Measurements from ENCODE around the gene ZCCHC9. TPM values are rescaled to one million over a fixed set of nuclear protein-coding genes. Genes with fewer than 3 reads are reported as not detected.

Gene ZCCHC9
- polyA plus RNA-seq, 3 donors: 39.6 to 41.1 (median 40.4) TPM

- no peak for DNase-seq (ENCODE audit: low read depth in 3 of 3, low spot score in 2 of 3)
Observed at GRCh38 chr5:81354093-81354492, 52.7 kb downstream of the ZCCHC9 start.

GRCh38 chr5:81355291-81356251 lies 54.2 kb downstream of the ZCCHC9 start:
- no peak for DNase-seq (ENCODE audit: low read depth in 3 of 3, low spot score in 2 of 3)

GRCh38 chr5:81359108-81359507 lies 57.7 kb downstream of the ZCCHC9 start:
- no peak for DNase-seq (ENCODE audit: low read depth in 3 of 3, low spot score in 2 of 3)

DNA sequence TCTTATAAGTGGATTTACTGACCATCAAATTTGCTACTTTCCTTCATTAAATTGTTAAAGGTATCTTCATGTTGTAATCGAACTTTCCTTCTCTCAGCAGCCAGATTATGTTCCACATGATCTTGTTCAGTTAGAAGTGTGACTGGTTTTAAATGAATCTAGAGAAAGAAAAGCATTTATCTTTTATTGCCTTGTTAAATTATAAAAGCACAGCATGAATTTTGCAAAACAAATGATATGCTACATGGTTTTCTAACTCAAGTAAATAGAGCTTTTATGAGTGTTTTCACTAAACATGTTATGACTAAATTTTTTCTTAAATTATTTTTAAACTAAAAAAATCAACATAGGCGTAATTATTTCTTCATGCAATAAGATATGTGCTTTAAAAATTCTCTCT lies 58.5 kb downstream of the ZCCHC9 start:
- no peak for DNase-seq (ENCODE audit: low read depth in 3 of 3, low spot score in 2 of 3)

DNA sequence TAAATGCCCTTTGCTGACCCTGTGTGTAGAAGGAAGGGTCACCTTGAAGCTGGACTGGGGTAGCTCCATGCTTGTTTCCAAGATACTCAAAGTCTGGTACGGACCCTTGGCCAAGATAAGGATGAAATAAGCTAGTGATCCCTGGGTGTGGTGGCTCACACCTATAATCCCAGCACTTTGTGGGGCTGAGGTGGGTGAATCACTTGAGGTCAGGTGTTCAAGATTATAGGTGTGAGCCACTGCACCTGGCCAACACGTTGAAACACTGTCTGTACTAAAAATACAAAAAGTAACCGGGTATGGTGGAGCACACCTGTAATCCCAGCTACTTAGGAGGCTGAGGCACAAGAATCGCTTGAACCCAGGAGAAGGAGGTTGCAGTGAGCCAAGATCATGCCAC lies 59.3 kb downstream of the ZCCHC9 start:
- DNase-seq (ENCODE audit: low read depth in 3 of 3, low spot score in 2 of 3): no peak

GRCh38 chr5:81361600-81361999 lies 60.2 kb downstream of the ZCCHC9 start:
- DNase-seq (ENCODE audit: low read depth in 3 of 3, low spot score in 2 of 3): no peak

Other genes starting within 250 kb of the ZCCHC9 start
- gene CKMT2, start 68.3 kb upstream of the ZCCHC9 start, polyA plus RNA-seq (ENCODE audit: insufficient read length in 3 of 3): 1 to 10 TPM; 4.4 to 7.4 (median 4.6) TPM
- 1 to 10 TPM in 1 of 3 donors, under 1 TPM in 2; 0.68 to 1.1 (median 0.79) TPM for gene ACOT12, start 92.5 kb downstream of the ZCCHC9 start, polyA plus RNA-seq (ENCODE audit: insufficient read length in 3 of 3)